Ovary (tissue), 10 donors: Measurements from ENCODE around the gene TBC1D16. TPM values are rescaled to one million over a fixed set of nuclear protein-coding genes. Genes with fewer than 3 reads are reported as not detected.

ENCODE experiments used
- DNase-seq, 5 donors: peaks; one replicate each; pipeline ENCODE4 v3.0.0-alpha.2; 2019 to 2020
- H3K27ac ChIP-seq, 2 donors: fragments of 200-600 bp; one replicate each; pipeline versions ENCODE4 v1.5.1 to v1.8.0; 2019 to 2022
- H3K27me3 ChIP-seq: fragments of 200-600 bp; one replicate; pipeline ENCODE4 v1.8.0; 2022
- H3K36me3 ChIP-seq: fragments of 200-600 bp; sonication (generic); one replicate; pipeline ENCODE4 v1.5.1; 2019
- H3K4me1 ChIP-seq: one replicate; pipeline ENCODE4 v1.8.1; 2013; ENCODE audit warnings: mild to moderate bottlenecking, moderate library complexity; ENCODE audit not compliant: insufficient read depth
- H3K4me3 ChIP-seq: fragments of 200-600 bp; sonication (generic); one replicate; pipeline ENCODE4 v1.5.1; 2017
- H3K9me3 ChIP-seq, 2 donors: fragments of 200-600 bp in 1 of 2; sonication (generic) in 1 of 2; one replicate each; pipeline versions ENCODE4 v1.5.1 to v1.8.1; 2013 to 2019; ENCODE audit warnings: mild to moderate bottlenecking in 1 of 2, moderate library complexity in 1 of 2
- EP300 ChIP-seq: sonication (generic); formaldehyde crosslinking; IDR thresholded peaks from one replicate; pipeline ENCODE4 v1.6.1; 2017; ENCODE audit warnings: antibody characterized with exemption
- POLR2A ChIP-seq: fragments of 450-650 bp; IDR thresholded peaks from one replicate; pipeline ENCODE4 v1.6.1; 2017; ENCODE audit warnings: antibody characterized with exemption, mild to moderate bottlenecking, moderate library complexity
- WGBS, 3 donors: extraction: QIAGEN DNeasy Blood & Tissue Kit in 1 of 3; methylation state at CpG; one replicate each; pipeline versions ENCODE4 v1.1.5 to v1.1.7; 2013 to 2017; 5-methylcytosine and 5-hydroxymethylcytosine counted together
- intact Hi-C, 4 donors: fragments of 100-400 bp; cut with DNase I; formaldehyde crosslinking; loops; one replicate each; pipeline versions ENCODE4 v1.11.0 to v1.15.1; 2022 to 2023
- long read RNA-seq, 3 donors: library from polyadenylated mRNA in 2 of 3; unstranded in 2 of 3; transcript quantifications; one replicate each; pipeline ENCODE4 v2.0.0 and lab custom pipeline, GENCODE V29; 2021 to 2026
- polyA plus RNA-seq, 2 donors: library from polyadenylated mRNA; stranded (reverse); fragments of 200-250 nt in 1 of 2; fragments of 350-450 nt in 1 of 2; fragmentation: Illumina TruSeq in 1 of 2; extraction: RNeasy Lipid Tissue Mini Kit (QIAGEN cat#74804) in 1 of 2; gene quantifications; one replicate each; pipeline ENCODE4 v1.2.3, GENCODE V29; 2013 to 2014
- total RNA-seq, 7 donors: library from RNA; depleted of rRNA in 2 of 7; stranded (reverse); fragments of >200 nt in 2 of 7; fragmentation: NEBNext Ultra II Directional in 3 of 7; extraction: Animal tissue kit (Norgen Biotek cat#: 25700) in 3 of 7; gene quantifications; one replicate each; pipeline versions ENCODE4 v1.1.0 to v1.2.4, GENCODE V29; 2016 to 2023
- TF ChIP-seq, protein P1 (sequence below), 3 donors: fragments of 450-650 bp in 2 of 3; fragments of 200-600 bp in 1 of 3; IDR thresholded peaks; one replicate each; pipeline versions ENCODE4 v1.5.1 to v1.8.0; 2016 to 2022; ENCODE audit warnings: antibody characterized with exemption in 3 of 3, mild to moderate bottlenecking in 1 of 3
- donor health status: DM: no; HTN: no; CAD: no; lungs with moderate emphysema.
- donor health status: DM: no; HTN: no; CAD: no.
- donor health status: Bipolar disorder and iron deficiency.
- donor health status: DM: yes; HTN: yes; CAD: no.
- donor health status: DM: no; HTN: no; CAD: no.
- donor health status: DM: yes; HTN: yes; CAD: no.

TBC1D16 gene, protein sequence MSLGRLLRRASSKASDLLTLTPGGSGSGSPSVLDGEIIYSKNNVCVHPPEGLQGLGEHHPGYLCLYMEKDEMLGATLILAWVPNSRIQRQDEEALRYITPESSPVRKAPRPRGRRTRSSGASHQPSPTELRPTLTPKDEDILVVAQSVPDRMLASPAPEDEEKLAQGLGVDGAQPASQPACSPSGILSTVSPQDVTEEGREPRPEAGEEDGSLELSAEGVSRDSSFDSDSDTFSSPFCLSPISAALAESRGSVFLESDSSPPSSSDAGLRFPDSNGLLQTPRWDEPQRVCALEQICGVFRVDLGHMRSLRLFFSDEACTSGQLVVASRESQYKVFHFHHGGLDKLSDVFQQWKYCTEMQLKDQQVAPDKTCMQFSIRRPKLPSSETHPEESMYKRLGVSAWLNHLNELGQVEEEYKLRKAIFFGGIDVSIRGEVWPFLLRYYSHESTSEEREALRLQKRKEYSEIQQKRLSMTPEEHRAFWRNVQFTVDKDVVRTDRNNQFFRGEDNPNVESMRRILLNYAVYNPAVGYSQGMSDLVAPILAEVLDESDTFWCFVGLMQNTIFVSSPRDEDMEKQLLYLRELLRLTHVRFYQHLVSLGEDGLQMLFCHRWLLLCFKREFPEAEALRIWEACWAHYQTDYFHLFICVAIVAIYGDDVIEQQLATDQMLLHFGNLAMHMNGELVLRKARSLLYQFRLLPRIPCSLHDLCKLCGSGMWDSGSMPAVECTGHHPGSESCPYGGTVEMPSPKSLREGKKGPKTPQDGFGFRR
- total RNA-seq (10 to 100 TPM in 6 of 7 donors, 1 to 10 TPM in 1; 9.3 to 40.5 (median 29.3) TPM), polyA plus RNA-seq (10 to 100 TPM in 1 of 2 donors, 1 to 10 TPM in 1; 9.9 to 11.9 TPM)
- long read RNA-seq, donor 1, full-length matches to known transcripts, result 9 of 60 reads
- long read RNA-seq, donor 1, partial matches to known transcripts, result 13 of 60 reads
- long read RNA-seq, donor 1, other reads (novel, unspliced or antisense), result 38 of 60 reads
- long read RNA-seq, donor 2, result 0 reads
- long read RNA-seq, donor 3, full-length matches to known transcripts, result 5 of 51 reads
- long read RNA-seq, donor 3, partial matches to known transcripts, result 11 of 51 reads
- long read RNA-seq, donor 3, other reads (novel, unspliced or antisense), result 35 of 51 reads

DNA sequence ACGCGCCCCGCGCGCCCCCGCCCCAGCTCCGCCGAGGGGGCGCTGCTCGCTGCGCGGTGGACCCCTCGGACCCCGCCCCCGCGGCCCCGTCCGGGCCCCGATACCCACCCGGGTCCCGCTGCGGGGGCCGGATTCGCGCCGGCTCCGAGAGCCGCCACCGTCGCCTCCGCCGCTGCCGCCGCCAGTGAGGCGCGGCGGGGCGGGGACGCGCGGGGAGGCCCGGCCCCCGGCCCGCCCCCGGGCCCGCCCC lies at the start of gene TBC1D16:
TSS of gene TBC1D16 (minus strand) at position 186 of the 250 bp plus-strand sequence. CDS start 22,325 bp downstream, outside the sequence.
- TF ChIP-seq POLR2A, result no peak
- no peak for TF ChIP-seq EP300
- TF ChIP-seq, protein P1, sequence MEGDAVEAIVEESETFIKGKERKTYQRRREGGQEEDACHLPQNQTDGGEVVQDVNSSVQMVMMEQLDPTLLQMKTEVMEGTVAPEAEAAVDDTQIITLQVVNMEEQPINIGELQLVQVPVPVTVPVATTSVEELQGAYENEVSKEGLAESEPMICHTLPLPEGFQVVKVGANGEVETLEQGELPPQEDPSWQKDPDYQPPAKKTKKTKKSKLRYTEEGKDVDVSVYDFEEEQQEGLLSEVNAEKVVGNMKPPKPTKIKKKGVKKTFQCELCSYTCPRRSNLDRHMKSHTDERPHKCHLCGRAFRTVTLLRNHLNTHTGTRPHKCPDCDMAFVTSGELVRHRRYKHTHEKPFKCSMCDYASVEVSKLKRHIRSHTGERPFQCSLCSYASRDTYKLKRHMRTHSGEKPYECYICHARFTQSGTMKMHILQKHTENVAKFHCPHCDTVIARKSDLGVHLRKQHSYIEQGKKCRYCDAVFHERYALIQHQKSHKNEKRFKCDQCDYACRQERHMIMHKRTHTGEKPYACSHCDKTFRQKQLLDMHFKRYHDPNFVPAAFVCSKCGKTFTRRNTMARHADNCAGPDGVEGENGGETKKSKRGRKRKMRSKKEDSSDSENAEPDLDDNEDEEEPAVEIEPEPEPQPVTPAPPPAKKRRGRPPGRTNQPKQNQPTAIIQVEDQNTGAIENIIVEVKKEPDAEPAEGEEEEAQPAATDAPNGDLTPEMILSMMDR (IDR thresholded peaks at IDR 0.05), result no peak
- Histone ChIP-seq H3K27me3 (no peaks in the 10 kb centered on the region), H3K4me3 (peak within 1 kb of the TSS; percentile 59), H3K9me3 (no peaks in the 10 kb centered on the region), H3K36me3 (no peaks in the 10 kb centered on the region), H3K4me1 (no peaks in the 10 kb centered on the region), H3K27ac (peak within 1 kb of the TSS; percentile 78 to 85)
- WGBS, 3 donors, result 1 to 2% (median 2%) methylated on average over 10 to 46 of the region's 46 CpGs
- intact Hi-C loops, result no loop called here
- no peak for DNase-seq

DNA sequence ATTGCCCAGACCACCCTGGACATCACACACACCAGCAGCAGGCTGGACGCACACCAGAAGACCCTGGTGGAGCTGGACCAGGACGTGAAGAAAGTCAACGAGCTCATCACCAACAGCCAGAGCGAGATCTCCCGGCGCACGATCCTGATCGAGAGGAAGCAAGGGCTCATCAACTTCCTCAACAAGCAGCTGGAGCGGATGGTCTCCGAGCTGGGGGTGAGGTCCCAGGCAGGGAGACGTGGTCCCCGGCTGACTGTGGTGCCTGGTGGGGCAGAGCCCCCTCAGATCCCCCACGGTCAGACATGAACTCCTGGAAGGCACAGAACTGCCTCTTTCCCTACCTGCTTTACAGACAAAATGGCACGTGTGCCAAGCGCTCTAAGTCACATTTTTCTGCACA lies 49.1 kb upstream of the TBC1D16 start:
- no peaks in the 10 kb centered on the region for H3K27me3 ChIP-seq
- 91 to 97% (median 93%) methylated on average over 15 of the region's 15 CpGs for WGBS, 3 donors
- intact Hi-C loops, result loop anchor here in 1 of 4 donors (5.0 kb wide), 1 partner anchor 77 kb away; no protein-coding TSS in a partner anchor

DNA sequence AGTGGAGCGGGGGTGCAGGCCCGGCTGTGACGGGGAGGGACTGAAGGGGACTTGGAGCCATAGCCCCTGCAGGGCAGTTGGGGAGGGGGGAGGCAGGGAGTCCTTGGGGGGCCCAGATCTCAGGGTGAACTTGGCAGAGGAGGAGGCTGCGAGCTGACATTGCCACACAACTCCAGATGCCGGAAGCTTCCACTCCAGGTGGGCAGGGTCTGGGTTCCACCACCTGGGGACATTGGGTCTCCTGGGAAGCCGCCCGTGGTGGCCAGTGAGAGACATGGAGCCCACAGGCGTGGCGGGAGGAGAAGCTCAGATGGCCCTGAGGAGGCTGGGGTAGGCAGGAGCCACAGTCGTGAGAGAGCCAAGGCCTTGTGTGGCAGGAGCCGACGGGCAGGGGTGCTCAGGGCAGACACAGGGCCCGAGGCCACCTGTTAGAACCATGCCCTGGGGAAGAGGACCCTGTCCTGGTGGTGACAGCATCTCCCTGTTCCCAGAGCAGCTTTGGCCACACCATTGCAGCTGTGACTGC lies 47.5 kb upstream of the TBC1D16 start:
- H3K27ac ChIP-seq, result no peak overlapping the region
- no peak for DNase-seq
- no peak overlapping the region for H3K4me3 ChIP-seq
- TF ChIP-seq POLR2A (no peak), EP300 (no peak)
- TF ChIP-seq, protein P1 (IDR thresholded peaks at IDR 0.05), result no peak
- no peaks in the 10 kb centered on the region for H3K36me3 ChIP-seq
- no peaks in the 10 kb centered on the region for H3K4me1 ChIP-seq
- intact Hi-C loops, result loop anchor here in 1 of 4 donors (5.0 kb wide), 1 partner anchor 76 kb away; no protein-coding TSS in a partner anchor
- H3K27me3 ChIP-seq, result no peaks in the 10 kb centered on the region
- no peaks in the 10 kb centered on the region for H3K9me3 ChIP-seq
- WGBS, 3 donors, result 82 to 84% (median 84%) methylated on average over 13 of the region's 13 CpGs

More for the DNA sequence above, 49.1 kb upstream of the TBC1D16 start:
- no peak overlapping the region for H3K4me3 ChIP-seq
- no peaks in the 10 kb centered on the region for H3K4me1 ChIP-seq
- no peak for DNase-seq
- TF ChIP-seq POLR2A (no peak), EP300 (no peak)
- TF ChIP-seq, protein P1 (IDR thresholded peaks at IDR 0.05), result no peak
- H3K9me3 ChIP-seq, result no peaks in the 10 kb centered on the region
- H3K27ac ChIP-seq, result no peak overlapping the region
- no peaks in the 10 kb centered on the region for H3K36me3 ChIP-seq
